HEK293 (cell line): ENCODE measurements around the gene LY6G6F.

Experiments
- GLIS1 ChIP-seq: fragments of 450-650 bp; formaldehyde crosslinking; IDR thresholded peaks from 2 replicates; pipeline ENCODE4 v1.5.1; 2016; ENCODE audit warnings: missing biosample characterization, missing genetic modification characterization
- KLF1 ChIP-seq: fragments of 450-650 bp; formaldehyde crosslinking; IDR thresholded peaks from 2 replicates; pipeline ENCODE4 v1.5.1; 2016; ENCODE audit warnings: missing biosample characterization, missing genetic modification characterization
- KLF10 ChIP-seq: fragments of 450-650 bp; IDR thresholded peaks from 2 replicates; pipeline ENCODE4 v1.5.1; 2018; ENCODE audit warnings: missing biosample characterization, mild to moderate bottlenecking, missing genetic modification characterization
- OVOL3 ChIP-seq: fragments of 450-650 bp; formaldehyde crosslinking; IDR thresholded peaks from 2 replicates; pipeline ENCODE4 v1.5.1; 2016; ENCODE audit warnings: missing biosample characterization, missing genetic modification characterization
- PRDM1 ChIP-seq: fragments of 450-650 bp; formaldehyde crosslinking; IDR thresholded peaks from 2 replicates; pipeline ENCODE4; 2016; ENCODE audit warnings: missing biosample characterization, missing genetic modification characterization
- SP3 ChIP-seq: fragments of 450-650 bp; formaldehyde crosslinking; IDR thresholded peaks from 2 replicates; pipeline ENCODE4 v1.5.1; 2016; ENCODE audit warnings: missing biosample characterization, missing genetic modification characterization
- ZBTB1 ChIP-seq: fragments of 450-650 bp; formaldehyde crosslinking; IDR thresholded peaks from 2 replicates; pipeline ENCODE4 v1.5.1; 2016; ENCODE audit warnings: missing biosample characterization, missing genetic modification characterization
- ZBTB20 ChIP-seq: fragments of 450-650 bp; formaldehyde crosslinking; IDR thresholded peaks from 2 replicates; pipeline ENCODE4 v1.5.1; 2016; ENCODE audit warnings: missing biosample characterization, missing genetic modification characterization
- ZNF221 ChIP-seq: fragments of 450-650 bp; formaldehyde crosslinking; IDR thresholded peaks from 2 replicates; pipeline ENCODE4 v1.5.1; 2017; ENCODE audit warnings: missing biosample characterization, missing genetic modification characterization, borderline replicate concordance
- ZNF23 ChIP-seq: fragments of 450-650 bp; formaldehyde crosslinking; IDR thresholded peaks from 2 replicates; pipeline ENCODE4 v1.5.1; 2016; ENCODE audit warnings: missing biosample characterization, missing genetic modification characterization, borderline replicate concordance
- ZNF292 ChIP-seq: fragments of 450-650 bp; formaldehyde crosslinking; IDR thresholded peaks from 2 replicates; pipeline ENCODE4 v1.5.1; 2016; ENCODE audit warnings: low read depth, missing biosample characterization, missing genetic modification characterization, borderline replicate concordance
- ZNF391 ChIP-seq: fragments of 450-650 bp; formaldehyde crosslinking; IDR thresholded peaks from 2 replicates; pipeline ENCODE4 v1.5.1; 2016; ENCODE audit warnings: low read depth, missing biosample characterization, missing genetic modification characterization, borderline replicate concordance
- ZNF501 ChIP-seq: fragments of 450-650 bp; formaldehyde crosslinking; IDR thresholded peaks from 2 replicates; pipeline ENCODE4 v1.5.1; 2016; ENCODE audit warnings: missing biosample characterization, missing genetic modification characterization
- ZNF626 ChIP-seq: fragments of 450-650 bp; sonication (Bioruptor Pico); formaldehyde crosslinking; IDR thresholded peaks from 2 replicates; pipeline ENCODE4 v1.5.1; 2018; ENCODE audit warnings: missing biosample characterization, missing genetic modification characterization, inconsistent platforms
- ZNF785 ChIP-seq: fragments of 450-650 bp; formaldehyde crosslinking; IDR thresholded peaks from 2 replicates; pipeline ENCODE4 v1.5.1; 2016; ENCODE audit warnings: missing biosample characterization, missing genetic modification characterization
- ZNF830 ChIP-seq: fragments of 450-650 bp; IDR thresholded peaks from 2 replicates; pipeline ENCODE4 v1.5.0; 2018; ENCODE audit warnings: missing biosample characterization, missing genetic modification characterization, low read depth, mild to moderate bottlenecking, moderate library complexity
- TF ChIP-seq, protein P1 (sequence below): fragments of 450-650 bp; formaldehyde crosslinking; IDR thresholded peaks from 2 replicates; pipeline ENCODE4 v1.5.1; 2016; ENCODE audit warnings: missing biosample characterization, missing genetic modification characterization
- TF ChIP-seq, protein P2 (sequence below): fragments of 450-650 bp; formaldehyde crosslinking; IDR thresholded peaks from 2 replicates; pipeline ENCODE4 v1.5.1; 2016; ENCODE audit warnings: missing biosample characterization, missing genetic modification characterization
- TF ChIP-seq, protein P3 (sequence below): fragments of 450-650 bp; formaldehyde crosslinking; IDR thresholded peaks from 2 replicates; pipeline ENCODE4 v1.5.1; 2016; ENCODE audit warnings: missing biosample characterization, missing genetic modification characterization, low read depth
- TF ChIP-seq, protein P4 (sequence below): fragments of 450-650 bp; IDR thresholded peaks from 2 replicates; pipeline ENCODE4 v1.5.1; 2018; ENCODE audit warnings: missing biosample characterization, missing genetic modification characterization
- TF ChIP-seq, protein P5 (sequence below): fragments of 450-650 bp; formaldehyde crosslinking; IDR thresholded peaks from 2 replicates; pipeline ENCODE4 v1.5.1; 2016; ENCODE audit warnings: missing biosample characterization, missing genetic modification characterization
- TF ChIP-seq, protein P6 (sequence below): fragments of 450-650 bp; formaldehyde crosslinking; IDR thresholded peaks from 2 replicates; pipeline ENCODE4 v1.5.1; 2016; ENCODE audit warnings: missing biosample characterization, missing genetic modification characterization
- TF ChIP-seq, protein P7 (sequence below): fragments of 450-650 bp; formaldehyde crosslinking; IDR thresholded peaks from 2 replicates; pipeline ENCODE4 v1.5.1; 2016; ENCODE audit warnings: missing biosample characterization, missing genetic modification characterization, borderline replicate concordance

Gene LY6G6F

DNA sequence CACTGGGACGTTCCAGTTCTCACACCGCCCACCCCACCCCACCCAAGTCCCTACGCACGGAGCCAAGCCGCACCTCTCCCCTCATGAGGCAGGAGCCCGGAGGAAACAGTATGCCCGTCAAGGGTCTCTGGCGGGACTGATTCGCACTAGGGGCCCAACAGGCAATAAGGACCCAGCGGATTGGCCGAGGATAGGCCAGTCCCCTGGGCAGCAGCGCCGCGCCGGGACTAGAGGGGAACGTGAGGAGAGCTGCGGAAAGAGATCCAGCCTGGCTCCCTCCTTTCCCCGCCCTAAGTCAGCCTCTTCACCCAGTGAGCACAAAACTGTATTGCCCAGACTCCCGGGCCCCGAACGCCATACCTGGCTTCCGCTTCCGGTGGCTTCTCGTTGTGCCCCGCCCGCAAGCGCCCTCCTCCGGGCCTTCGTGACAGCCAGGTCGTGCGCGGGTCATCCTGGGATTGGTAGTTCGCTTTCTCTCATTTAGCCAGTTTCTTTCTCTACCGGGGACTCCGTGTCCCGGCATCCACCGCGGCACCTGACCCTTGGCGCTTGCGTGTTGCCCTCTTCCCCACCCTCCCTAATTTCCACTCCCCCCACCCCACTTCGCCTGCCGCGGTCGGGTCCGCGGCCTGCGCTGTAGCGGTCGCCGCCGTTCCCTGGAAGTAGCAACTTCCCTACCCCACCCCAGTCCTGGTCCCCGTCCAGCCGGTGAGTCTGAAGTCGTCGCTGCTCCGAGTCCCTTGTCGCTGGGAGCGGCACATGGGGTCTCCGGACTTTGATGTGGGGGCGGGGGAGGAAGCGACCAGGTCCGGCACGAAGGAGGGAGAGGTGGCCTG lies 40.9 kb upstream of the LY6G6F start, which contains the start of gene CSNK2B (continued):
- TF ChIP-seq, protein P1, sequence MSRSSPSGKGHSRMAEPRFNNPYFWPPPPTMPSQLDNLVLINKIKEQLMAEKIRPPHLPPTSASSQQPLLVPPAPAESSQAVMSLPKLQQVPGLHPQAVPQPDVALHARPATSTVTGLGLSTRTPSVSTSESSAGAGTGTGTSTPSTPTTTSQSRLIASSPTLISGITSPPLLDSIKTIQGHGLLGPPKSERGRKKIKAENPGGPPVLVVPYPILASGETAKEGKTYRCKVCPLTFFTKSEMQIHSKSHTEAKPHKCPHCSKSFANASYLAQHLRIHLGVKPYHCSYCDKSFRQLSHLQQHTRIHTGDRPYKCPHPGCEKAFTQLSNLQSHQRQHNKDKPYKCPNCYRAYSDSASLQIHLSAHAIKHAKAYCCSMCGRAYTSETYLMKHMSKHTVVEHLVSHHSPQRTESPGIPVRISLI, result no peak
- TF ChIP-seq ZNF292 (tag by site-specific recombination) (no peak), PRDM1 (tag by site-specific recombination) (no peak), ZNF626 (tag by site-specific recombination) (no peak), ZNF391 (tag by site-specific recombination) (no peak), OVOL3 (tag by site-specific recombination) (peak; percentile 33; the same call in 1 of the 2 replicates), GLIS1 (tag by site-specific recombination) (peak; percentile 28; the same call in 1 of the 2 replicates), ZNF23 (tag by site-specific recombination) (no peak), ZNF221 (tag by site-specific recombination) (no peak), ZNF501 (tag by site-specific recombination) (0 out of 2 replicates have a peak, but pooled peaks have one; percentile 36), ZBTB1 (tag by site-specific recombination) (no peak), SP3 (tag by site-specific recombination) (peak; percentile 99), KLF10 (tag by site-specific recombination) (no peak), KLF1 (tag by site-specific recombination) (peak; percentile 41; the same call in 1 of the 2 replicates), ZBTB20 (peak; percentile 100), ZNF785 (no peak), ZNF830 (tag by site-specific recombination) (no peak)
- TF ChIP-seq, protein P2, sequence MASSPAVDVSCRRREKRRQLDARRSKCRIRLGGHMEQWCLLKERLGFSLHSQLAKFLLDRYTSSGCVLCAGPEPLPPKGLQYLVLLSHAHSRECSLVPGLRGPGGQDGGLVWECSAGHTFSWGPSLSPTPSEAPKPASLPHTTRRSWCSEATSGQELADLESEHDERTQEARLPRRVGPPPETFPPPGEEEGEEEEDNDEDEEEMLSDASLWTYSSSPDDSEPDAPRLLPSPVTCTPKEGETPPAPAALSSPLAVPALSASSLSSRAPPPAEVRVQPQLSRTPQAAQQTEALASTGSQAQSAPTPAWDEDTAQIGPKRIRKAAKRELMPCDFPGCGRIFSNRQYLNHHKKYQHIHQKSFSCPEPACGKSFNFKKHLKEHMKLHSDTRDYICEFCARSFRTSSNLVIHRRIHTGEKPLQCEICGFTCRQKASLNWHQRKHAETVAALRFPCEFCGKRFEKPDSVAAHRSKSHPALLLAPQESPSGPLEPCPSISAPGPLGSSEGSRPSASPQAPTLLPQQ (tag by site-specific recombination), result peak; percentile 24; the same call in 1 of the 2 replicates
- TF ChIP-seq, protein P3, sequence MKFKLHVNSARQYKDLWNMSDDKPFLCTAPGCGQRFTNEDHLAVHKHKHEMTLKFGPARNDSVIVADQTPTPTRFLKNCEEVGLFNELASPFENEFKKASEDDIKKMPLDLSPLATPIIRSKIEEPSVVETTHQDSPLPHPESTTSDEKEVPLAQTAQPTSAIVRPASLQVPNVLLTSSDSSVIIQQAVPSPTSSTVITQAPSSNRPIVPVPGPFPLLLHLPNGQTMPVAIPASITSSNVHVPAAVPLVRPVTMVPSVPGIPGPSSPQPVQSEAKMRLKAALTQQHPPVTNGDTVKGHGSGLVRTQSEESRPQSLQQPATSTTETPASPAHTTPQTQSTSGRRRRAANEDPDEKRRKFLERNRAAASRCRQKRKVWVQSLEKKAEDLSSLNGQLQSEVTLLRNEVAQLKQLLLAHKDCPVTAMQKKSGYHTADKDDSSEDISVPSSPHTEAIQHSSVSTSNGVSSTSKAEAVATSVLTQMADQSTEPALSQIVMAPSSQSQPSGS (tag by site-specific recombination), result no peak
- TF ChIP-seq, protein P4, sequence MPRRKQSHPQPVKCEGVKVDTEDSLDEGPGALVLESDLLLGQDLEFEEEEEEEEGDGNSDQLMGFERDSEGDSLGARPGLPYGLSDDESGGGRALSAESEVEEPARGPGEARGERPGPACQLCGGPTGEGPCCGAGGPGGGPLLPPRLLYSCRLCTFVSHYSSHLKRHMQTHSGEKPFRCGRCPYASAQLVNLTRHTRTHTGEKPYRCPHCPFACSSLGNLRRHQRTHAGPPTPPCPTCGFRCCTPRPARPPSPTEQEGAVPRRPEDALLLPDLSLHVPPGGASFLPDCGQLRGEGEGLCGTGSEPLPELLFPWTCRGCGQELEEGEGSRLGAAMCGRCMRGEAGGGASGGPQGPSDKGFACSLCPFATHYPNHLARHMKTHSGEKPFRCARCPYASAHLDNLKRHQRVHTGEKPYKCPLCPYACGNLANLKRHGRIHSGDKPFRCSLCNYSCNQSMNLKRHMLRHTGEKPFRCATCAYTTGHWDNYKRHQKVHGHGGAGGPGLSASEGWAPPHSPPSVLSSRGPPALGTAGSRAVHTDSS, result 0 out of 2 replicates have a peak, but pooled peaks have one; percentile 8
- TF ChIP-seq, protein P5, sequence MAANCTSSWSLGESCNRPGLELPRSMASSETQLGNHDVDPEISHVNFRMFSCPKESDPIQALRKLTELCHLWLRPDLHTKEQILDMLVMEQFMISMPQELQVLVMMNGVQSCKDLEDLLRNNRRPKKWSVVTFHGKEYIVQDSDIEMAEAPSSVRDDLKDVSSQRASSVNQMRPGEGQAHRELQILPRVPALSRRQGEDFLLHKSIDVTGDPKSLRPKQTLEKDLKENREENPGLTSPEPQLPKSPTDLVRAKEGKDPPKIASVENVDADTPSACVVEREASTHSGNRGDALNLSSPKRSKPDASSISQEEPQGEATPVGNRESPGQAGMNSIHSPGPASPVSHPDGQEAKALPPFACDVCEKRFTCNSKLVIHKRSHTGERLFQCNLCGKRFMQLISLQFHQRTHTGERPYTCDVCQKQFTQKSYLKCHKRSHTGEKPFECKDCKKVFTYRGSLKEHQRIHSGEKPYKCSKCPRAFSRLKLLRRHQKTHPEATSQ (tag by site-specific recombination), result 0 out of 2 replicates have a peak, but pooled peaks have one; percentile 57
- TF ChIP-seq, protein P6, sequence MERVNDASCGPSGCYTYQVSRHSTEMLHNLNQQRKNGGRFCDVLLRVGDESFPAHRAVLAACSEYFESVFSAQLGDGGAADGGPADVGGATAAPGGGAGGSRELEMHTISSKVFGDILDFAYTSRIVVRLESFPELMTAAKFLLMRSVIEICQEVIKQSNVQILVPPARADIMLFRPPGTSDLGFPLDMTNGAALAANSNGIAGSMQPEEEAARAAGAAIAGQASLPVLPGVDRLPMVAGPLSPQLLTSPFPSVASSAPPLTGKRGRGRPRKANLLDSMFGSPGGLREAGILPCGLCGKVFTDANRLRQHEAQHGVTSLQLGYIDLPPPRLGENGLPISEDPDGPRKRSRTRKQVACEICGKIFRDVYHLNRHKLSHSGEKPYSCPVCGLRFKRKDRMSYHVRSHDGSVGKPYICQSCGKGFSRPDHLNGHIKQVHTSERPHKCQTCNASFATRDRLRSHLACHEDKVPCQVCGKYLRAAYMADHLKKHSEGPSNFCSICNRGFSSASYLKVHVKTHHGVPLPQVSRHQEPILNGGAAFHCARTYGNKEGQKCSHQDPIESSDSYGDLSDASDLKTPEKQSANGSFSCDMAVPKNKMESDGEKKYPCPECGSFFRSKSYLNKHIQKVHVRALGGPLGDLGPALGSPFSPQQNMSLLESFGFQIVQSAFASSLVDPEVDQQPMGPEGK, result peak; percentile 99
- TF ChIP-seq, protein P7, sequence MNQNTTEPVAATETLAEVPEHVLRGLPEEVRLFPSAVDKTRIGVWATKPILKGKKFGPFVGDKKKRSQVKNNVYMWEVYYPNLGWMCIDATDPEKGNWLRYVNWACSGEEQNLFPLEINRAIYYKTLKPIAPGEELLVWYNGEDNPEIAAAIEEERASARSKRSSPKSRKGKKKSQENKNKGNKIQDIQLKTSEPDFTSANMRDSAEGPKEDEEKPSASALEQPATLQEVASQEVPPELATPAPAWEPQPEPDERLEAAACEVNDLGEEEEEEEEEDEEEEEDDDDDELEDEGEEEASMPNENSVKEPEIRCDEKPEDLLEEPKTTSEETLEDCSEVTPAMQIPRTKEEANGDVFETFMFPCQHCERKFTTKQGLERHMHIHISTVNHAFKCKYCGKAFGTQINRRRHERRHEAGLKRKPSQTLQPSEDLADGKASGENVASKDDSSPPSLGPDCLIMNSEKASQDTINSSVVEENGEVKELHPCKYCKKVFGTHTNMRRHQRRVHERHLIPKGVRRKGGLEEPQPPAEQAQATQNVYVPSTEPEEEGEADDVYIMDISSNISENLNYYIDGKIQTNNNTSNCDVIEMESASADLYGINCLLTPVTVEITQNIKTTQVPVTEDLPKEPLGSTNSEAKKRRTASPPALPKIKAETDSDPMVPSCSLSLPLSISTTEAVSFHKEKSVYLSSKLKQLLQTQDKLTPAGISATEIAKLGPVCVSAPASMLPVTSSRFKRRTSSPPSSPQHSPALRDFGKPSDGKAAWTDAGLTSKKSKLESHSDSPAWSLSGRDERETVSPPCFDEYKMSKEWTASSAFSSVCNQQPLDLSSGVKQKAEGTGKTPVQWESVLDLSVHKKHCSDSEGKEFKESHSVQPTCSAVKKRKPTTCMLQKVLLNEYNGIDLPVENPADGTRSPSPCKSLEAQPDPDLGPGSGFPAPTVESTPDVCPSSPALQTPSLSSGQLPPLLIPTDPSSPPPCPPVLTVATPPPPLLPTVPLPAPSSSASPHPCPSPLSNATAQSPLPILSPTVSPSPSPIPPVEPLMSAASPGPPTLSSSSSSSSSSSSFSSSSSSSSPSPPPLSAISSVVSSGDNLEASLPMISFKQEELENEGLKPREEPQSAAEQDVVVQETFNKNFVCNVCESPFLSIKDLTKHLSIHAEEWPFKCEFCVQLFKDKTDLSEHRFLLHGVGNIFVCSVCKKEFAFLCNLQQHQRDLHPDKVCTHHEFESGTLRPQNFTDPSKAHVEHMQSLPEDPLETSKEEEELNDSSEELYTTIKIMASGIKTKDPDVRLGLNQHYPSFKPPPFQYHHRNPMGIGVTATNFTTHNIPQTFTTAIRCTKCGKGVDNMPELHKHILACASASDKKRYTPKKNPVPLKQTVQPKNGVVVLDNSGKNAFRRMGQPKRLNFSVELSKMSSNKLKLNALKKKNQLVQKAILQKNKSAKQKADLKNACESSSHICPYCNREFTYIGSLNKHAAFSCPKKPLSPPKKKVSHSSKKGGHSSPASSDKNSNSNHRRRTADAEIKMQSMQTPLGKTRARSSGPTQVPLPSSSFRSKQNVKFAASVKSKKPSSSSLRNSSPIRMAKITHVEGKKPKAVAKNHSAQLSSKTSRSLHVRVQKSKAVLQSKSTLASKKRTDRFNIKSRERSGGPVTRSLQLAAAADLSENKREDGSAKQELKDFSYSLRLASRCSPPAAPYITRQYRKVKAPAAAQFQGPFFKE (tag by site-specific recombination), result no peak
